ENCODE results near the gene REEP2. TPM values are rescaled to one million over a fixed set of nuclear protein-coding genes. Genes with fewer than 3 reads are reported as not detected.
A peak's percentile ranks its signal among the peaks of the same experiment; 100 is the strongest.
"Not testable (repeated sequence)": the region's sequence is repeated elsewhere in the genome, so short reads cannot be mapped to it uniquely, and the experiment has no call there.

REEP2 gene
- total and polyA plus RNA-seq, 10 donors, result 0.20 to 0.98 (median 0.47) TPM; not detected in 2

- Histone ChIP-seq H3K4me3 (no peak overlapping the region), H3K9me3 (no peaks in the 10 kb centered on the region), H3K4me1 (peaks cover 0 to 11% (median 0%) of the 10 kb centered on the region in 6 donors), H3K27me3 (replicated peaks in 1 of 7) (no peaks in the 10 kb centered on the region), H3K27ac (peak overlapping the region in 5 of 8 donors; percentile 6 to 38 (median 13)), H3K36me3 (peaks cover 2 to 91% (median 48%) of the 10 kb centered on the region in 6 donors)
- 56 to 79% (median 67%) methylated on average over 5 of the region's 5 CpGs for WGBS, 5 donors
- intact Hi-C loops (cut with DNase I; ENCODE audit: low total_unique reads), result no loop called here
- TF ChIP-seq POLR2AphosphoS5 (IDR thresholded peaks at IDR 0.05), result no peak
- TF ChIP-seq CTCF (IDR thresholded peaks at IDR 0.05 in 8 of 11, conservative IDR thresholded peaks at IDR 0.05 in 3 of 11), result no peak
- TF ChIP-seq POLR2A (IDR thresholded peaks at IDR 0.05), result no peak
- no peak for DNase-seq
Measured at GRCh38 chr5:138408023-138408422, 30.8 kb upstream of the REEP2 start.

GRCh38 chr5:138410996-138411640 lies 27.7 kb upstream of the REEP2 start:
- peak; percentile 75 for DNase-seq
- H3K27ac ChIP-seq; intact Hi-C loops (cut with DNase I; ENCODE audit: low total_unique reads); H3K9me3 ChIP-seq; H3K27me3 ChIP-seq (replicated peaks in 1 of 7); H3K4me3 ChIP-seq: not testable (repeated sequence)
- WGBS, 5 donors, result 80 to 90% (median 83%) methylated on average over 13 of the region's 14 CpGs
- H3K36me3 ChIP-seq, result peaks cover 5 to 91% (median 53%) of the 10 kb centered on the region in 6 donors
- TF ChIP-seq POLR2AphosphoS5 (IDR thresholded peaks at IDR 0.05) (peak in 1 of 3 donors; percentile 27), CTCF (IDR thresholded peaks at IDR 0.05 in 8 of 11, conservative IDR thresholded peaks at IDR 0.05 in 3 of 11) (peak in 10 of 11 experiments; percentile 20 to 62 (median 52))
- peaks cover 0 to 11% (median 0%) of the 10 kb centered on the region in 6 donors for H3K4me1 ChIP-seq

- no peaks in the 10 kb centered on the region for H3K4me1 ChIP-seq
- WGBS, 5 donors, result 95 to 96% (median 96%) methylated on average over 2 of the region's 2 CpGs
- no peak overlapping the region for H3K4me3 ChIP-seq
- H3K27ac ChIP-seq, result no peak overlapping the region
- intact Hi-C loops (cut with DNase I; ENCODE audit: low total_unique reads), result no loop called here
- no peaks in the 10 kb centered on the region for H3K9me3 ChIP-seq
- no peaks in the 10 kb centered on the region for H3K27me3 ChIP-seq (replicated peaks in 1 of 7)
- H3K36me3 ChIP-seq, result peaks cover 12 to 100% (median 96%) of the 10 kb centered on the region in 6 donors
- DNase-seq, result no peak
- TF ChIP-seq POLR2AphosphoS5 (IDR thresholded peaks at IDR 0.05) (no peak), CTCF (IDR thresholded peaks at IDR 0.05 in 8 of 11, conservative IDR thresholded peaks at IDR 0.05 in 3 of 11) (no peak), POLR2A (IDR thresholded peaks at IDR 0.05) (no peak)
Measured at GRCh38 chr5:138418444-138418843, 20.4 kb upstream of the REEP2 start.

GRCh38 chr5:138425079-138425478 lies 13.8 kb upstream of the REEP2 start:
- Histone ChIP-seq H3K9me3 (no peaks in the 10 kb centered on the region), H3K4me1 (no peaks in the 10 kb centered on the region), H3K4me3 (no peak overlapping the region), H3K27me3 (replicated peaks in 1 of 7) (no peaks in the 10 kb centered on the region), H3K36me3 (peaks cover 6 to 100% (median 99%) of the 10 kb centered on the region in 6 donors), H3K27ac (no peak overlapping the region)
- intact Hi-C loops (cut with DNase I; ENCODE audit: low total_unique reads), result no loop called here
- WGBS, 5 donors, result 89 to 100% (median 97%) methylated on average over 1 of the region's 1 CpG
- DNase-seq, result no peak
- TF ChIP-seq POLR2A (IDR thresholded peaks at IDR 0.05), result no peak

Measured in spleen (tissue), 11 donors.